ENCODE data around the gene ATP2A2.

Gene ATP2A2

GRCh38 chr12:110343736-110344555 is 62.9 kb downstream of the ATP2A2 start:
- no peak for DNase-seq

GRCh38 chr12:110344657-110345056 is 63.6 kb downstream of the ATP2A2 start:
- no peak for DNase-seq

DNA sequence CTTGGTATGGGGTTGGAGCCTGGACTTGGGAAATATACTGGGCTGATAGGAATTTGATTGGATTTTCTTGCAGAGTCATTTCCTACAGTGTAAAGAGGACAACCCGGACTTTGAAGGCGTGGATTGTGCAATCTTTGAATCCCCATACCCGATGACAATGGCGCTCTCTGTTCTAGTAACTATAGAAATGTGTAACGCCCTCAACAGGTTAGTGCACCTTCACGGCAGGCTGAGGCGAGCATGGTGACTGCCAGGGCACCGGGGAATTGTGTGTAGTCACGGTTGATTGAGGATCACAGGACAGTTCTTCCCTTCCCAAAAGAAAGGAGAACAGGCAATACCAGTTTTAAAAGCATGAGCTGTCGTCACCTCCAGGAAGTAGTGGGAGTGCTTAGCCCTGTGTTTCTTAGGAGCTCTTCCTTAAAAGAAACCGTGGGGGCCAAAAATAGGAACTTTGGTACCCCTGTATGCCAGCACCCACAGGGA is 64.2 kb downstream of the ATP2A2 start:
- DNase-seq: no peak

DNA sequence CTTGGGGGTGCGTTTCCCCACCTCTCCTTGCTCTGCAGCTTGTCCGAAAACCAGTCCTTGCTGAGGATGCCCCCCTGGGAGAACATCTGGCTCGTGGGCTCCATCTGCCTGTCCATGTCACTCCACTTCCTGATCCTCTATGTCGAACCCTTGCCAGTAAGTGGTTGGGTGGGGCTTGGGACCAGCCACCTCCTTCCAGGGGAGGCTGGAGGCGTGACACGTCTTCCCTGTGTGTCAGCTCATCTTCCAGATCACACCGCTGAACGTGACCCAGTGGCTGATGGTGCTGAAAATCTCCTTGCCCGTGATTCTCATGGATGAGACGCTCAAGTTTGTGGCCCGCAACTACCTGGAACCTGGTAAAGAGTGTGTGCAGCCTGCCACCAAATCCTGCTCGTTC is 64.9 kb downstream of the ATP2A2 start:
- DNase-seq: no peak

DNA sequence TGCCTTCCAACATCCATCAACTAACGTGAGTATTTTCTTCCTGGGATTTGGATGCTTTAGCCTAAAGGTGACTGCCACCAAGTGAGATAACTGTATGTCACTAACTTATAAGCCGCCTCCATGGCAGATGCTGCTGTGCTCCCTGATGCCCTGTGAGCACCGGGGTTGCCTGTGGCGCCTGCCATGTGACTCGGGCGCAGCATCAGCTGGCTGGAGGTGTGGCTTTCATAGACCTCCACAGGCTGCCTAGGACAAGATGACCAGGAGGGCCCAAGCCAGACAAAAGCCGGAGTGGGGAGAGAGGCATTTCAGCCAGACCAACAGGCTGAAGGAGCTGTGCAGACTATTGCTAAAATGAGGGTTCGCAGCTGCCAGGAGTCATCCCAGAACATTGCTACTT is 66.7 kb downstream of the ATP2A2 start:
- no peak for DNase-seq

DNA sequence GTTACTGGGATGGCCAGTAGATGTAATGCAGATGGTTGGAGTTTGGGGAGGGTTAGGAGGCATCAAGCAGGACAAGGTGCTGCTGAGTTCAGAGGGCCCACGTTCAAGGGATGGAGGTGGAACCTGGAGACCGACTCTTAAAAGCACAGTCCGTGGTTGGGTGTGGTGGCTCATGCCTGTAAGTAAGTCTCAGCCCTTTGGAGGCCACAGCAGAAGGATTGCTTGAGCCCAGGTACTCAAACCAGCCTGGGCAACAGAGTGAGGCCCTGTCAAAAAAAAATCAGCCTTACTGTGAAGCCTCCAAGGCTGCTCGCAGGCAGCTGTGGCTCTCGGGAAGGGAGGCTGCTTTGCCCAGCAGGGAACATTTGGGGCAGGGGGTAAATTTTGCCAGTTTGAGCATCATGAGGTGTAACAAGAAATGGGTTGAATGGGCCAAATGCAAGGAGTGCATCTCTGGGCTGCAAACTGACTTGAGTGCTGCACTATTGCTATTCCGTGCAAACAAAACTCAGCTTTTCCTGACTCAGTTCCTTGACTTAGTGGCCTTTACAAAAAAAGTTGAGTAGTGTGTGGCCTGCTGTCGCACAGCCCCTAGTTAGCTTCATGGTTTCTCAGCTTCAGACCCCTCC is 67.5 kb downstream of the ATP2A2 start:
- no peak for DNase-seq

DNA sequence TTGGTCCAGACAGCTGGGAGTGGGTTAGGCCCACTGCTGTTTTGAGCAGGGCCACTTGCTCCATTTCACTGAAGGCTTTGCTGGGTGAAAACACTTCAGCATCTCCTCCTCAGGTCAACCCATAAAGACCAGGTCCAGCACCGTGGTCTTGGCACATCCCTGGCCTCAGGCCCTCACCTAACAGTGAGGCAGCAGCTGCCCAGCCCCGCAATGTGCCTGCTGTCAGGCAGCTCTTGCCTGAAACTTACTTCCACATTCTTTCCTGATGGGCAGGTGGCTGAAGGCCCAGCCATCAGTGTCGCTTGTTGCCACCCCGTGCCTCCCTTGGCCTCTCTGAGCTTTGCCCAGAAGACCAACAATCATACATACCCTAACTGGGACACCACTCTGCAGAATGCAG is 68.0 kb downstream of the ATP2A2 start:
- DNase-seq: no peak

DNA sequence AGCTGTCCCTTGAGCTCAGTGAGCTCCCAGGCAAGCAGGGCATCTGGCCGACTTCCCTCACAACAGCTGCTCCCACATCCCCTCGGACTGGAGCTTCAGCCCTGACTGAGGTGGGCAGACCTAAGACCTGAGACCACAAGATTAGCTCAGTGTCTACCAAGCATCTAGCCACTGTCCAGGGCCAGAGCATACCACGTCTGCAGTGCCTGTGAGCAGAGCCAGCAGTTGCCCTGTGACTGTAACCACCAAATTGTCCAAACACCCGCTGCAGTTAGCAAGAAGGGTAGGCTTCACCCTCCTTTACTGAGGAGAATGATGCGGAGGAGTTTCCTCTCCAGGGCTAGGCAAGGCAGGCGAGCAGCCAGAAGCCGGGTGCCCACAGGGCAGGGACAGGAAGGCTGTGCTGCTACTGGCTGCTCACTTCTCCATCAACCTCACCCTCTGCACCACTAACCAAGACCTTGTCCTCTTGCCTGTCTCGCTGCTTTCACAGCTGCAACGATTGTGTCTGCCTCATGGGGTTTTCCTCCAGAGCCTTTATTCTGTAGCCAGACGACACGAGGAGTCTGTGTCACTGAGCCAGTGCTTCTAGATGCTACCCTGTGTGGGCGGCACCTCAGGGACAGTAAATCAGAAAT is 68.6 kb downstream of the ATP2A2 start:
- DNase-seq: no peak

GRCh38 chr12:110351119-110351518 is 70.1 kb downstream of the ATP2A2 start:
- no peak for DNase-seq

GRCh38 chr12:110352401-110352800 is 71.4 kb downstream of the ATP2A2 start:
- no peak for DNase-seq

DNA sequence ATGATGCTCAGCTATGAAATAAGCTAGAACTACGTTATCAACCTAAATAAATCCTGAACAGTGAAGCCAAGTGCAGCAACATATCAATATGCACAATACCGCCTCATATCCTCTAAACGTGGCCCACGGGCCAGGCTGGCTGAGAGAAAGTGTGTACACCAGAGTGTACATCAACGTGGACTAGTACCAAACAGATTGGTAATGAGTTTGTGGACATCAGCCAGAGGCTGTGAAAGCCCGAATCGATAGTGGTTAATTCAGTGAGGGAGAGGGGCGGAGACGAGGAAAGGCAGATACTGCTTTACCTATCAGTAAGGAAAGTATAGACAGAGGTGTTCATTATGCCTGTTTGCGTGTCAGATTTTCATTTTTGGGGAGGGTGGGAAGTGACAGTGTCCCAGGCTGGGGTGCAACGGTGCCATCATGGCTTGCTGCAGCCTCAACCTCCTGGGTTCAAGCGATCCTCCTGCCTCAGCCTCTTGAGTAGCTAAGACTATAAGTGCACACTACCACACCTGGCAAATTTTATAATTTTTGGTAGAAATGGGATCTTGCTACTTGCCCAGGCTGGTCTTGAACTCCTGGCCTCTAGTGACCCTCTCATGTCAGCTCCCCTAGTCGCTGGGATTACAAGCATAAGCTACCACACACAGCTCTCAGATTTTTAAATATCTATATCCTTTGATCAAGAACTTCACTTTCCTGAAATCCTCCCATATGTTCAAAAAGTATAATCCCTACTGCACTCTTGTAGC is 72.3 kb downstream of the ATP2A2 start:
- no peak for DNase-seq

GRCh38 chr12:110354172-110354780 is 73.2 kb downstream of the ATP2A2 start:
- no peak for DNase-seq

GRCh38 chr12:110355073-110355472 is 74.0 kb downstream of the ATP2A2 start:
- DNase-seq: no peak

DNA sequence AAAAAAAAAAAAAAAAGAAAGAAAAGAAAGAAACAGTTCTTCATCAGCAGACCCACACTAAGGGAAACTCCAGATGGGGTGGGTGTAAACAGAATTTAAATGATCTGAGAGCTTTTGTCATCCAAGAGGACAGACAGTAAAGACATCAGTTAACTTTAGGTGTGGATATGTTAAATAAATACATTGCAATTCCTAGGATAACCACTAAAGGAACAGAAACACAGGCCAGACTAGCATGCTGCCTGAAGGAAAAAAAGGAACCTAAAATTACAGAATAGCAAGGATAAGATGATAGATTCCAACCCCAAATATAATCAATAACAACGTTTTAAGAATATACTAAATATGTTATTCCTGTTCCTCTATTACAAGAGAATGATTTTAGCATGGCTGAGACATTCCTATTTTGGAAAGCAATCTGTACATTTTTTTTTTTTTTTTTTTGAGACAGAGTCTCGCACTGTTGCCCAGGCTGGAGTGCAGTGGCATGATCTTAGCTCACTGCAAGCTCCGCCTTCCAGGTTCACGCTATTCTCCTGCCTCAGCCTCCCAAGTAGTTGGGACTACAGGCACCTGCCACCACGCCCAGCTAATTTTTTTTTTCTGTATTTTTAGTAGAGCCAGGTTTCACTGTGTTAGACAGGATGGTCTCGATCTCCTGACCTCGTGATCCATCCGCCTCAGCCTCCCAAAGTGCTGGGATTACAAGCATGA is 77.5 kb downstream of the ATP2A2 start:
- peak; percentile 5 for DNase-seq

- no peak for DNase-seq
These were observed 80.2 kb downstream of the ATP2A2 start for GRCh38 chr12:110361216-110361615.

DNA sequence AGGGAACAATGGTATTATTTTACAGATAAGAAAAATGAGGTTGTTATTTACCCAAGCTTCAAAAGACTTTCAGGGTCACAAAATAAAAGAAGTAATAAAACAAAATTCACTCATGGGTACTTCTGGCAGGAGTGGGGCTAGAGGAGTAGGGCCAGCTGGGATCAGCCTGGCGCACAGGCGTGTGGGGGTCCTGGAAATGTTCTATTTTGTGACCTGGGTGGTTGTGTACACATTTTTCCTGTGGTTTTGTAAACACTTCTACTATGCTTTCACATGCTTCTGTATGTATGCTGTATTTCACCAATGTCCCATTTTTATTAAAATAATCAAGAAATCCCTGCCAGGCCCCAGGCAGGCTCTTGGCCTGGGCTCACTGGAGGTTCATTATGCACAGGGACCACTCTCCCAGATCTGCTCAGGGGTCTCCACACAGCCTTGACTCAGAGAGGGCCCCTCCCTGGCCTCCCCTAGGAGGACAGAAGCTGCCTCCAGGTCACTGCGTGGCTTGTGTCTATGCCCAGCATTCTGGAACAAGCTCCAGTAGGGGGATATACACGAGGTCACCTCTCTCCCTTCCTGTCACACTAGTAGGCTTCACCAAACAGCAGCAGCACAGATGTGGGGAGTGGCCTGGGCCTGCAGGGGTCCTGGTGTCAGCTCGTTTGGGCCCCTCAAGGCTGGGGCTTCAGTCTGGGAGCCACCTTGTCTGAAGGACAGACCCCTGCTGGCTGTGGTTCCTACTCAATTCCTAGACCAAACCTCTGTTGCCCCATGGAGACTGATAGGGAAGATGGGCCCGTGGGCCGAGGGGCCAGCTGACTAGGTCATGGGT is 84.7 kb downstream of the ATP2A2 start:
- DNase-seq: no peak

DNA sequence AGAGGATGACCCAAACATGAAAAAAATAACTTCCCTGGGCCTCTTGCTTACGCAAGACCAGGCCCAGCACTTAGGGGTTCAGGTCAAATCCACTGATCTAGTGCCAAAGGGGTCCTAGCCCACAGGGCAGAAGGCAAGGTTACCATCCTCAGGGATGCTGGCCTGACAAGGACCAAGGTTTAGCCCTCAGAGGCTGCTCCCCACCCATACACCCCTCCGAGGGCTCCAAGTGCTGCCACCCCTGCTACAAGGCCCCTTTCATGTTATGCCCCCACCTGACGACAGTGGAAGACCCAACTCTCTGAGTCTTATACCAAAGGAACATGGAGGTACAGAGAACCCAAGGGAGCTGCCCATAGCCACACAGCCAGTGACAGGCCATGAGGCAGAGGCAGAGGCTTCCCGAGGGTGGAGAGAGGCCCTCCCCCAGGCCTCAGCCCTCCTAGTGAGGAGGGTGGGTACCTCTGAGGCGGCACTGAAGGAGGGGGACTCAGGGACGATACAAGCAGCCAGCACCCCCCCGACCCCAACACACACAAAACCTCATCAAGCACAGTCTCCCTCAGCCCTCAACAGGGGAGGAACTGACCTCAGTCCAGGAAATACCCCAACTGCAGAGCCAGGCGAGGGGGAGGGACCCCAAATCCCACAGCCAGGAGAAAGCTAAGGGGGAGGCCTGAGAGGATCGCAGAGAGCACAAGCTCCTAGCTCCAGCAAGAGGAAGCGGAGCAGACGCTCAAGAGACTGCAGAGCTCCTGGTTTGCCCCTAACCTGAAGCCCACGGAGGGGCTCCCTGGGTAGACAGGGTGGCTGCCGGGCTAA is 85.5 kb downstream of the ATP2A2 start:
- DNase-seq: no peak

- DNase-seq: peak; percentile 14
These were observed 86.3 kb downstream of the ATP2A2 start for GRCh38 chr12:110367181-110367864.

DNA sequence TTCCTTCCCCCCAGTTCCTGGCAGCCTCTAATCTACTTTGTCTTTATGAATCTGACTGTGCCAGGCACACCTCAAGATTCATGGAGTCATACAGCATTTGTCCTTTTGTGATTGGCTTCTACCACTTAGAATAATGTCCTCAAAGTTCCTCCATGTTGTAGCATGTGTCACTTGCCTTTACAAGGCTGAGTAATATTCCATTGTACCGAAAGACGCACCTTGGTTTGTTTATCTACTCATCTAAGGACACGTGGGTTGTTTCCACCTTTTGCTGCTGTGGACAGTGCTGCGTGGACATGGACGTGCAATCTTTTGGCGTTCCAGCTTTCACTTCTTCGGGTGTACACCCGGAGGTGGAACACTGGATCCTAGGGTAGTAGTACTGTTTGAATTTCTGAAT is 88.9 kb downstream of the ATP2A2 start:
- no peak for DNase-seq

All from NCI-H2227 treated with DMSO at 0.1 percent for 48 hours (cell line).